PFSK-1 (cell line): ENCODE measurements around the gene ZBTB12.

ENCODE experiments used
- FOXP2 ChIP-seq: optimal IDR thresholded peaks from 2 replicates; pipeline ENCODE3; 2011; ENCODE audit warnings: borderline replicate concordance, control low read depth, inconsistent platforms; ENCODE audit not compliant: insufficient read depth; ENCODE audit errors: extremely low read length, extremely low read depth
- POLR2AphosphoS5 ChIP-seq: IDR thresholded peaks from 2 replicates; pipeline ENCODE4 v1.6.1; 2012; ENCODE audit warnings: low read depth, mild to moderate bottlenecking, control low read depth, low read length, moderate library complexity
- SIN3A ChIP-seq: IDR thresholded peaks from 2 replicates; pipeline ENCODE4 v1.6.1; 2012; ENCODE audit warnings: mild to moderate bottlenecking, low read length, moderate library complexity, borderline replicate concordance; ENCODE audit not compliant: insufficient read depth
- TAF1 ChIP-seq: IDR thresholded peaks from 2 replicates; pipeline ENCODE4 v1.6.1; 2012; ENCODE audit warnings: low read length, control low read depth, borderline replicate concordance; ENCODE audit not compliant: insufficient read depth
- TF ChIP-seq, protein P1 (sequence below), 2 experiments: IDR thresholded peaks; 2 replicates each; pipeline versions ENCODE4 v1.6.1 to v1.8.0; 2011 to 2012; ENCODE audit warnings: low read depth in 2 of 2, low read length in 2 of 2, control low read depth in 1 of 2, inconsistent platforms in 1 of 2, mild to moderate bottlenecking in 1 of 2, moderate library complexity in 1 of 2; ENCODE audit not compliant: insufficient read depth in 1 of 2

Gene ZBTB12

DNA sequence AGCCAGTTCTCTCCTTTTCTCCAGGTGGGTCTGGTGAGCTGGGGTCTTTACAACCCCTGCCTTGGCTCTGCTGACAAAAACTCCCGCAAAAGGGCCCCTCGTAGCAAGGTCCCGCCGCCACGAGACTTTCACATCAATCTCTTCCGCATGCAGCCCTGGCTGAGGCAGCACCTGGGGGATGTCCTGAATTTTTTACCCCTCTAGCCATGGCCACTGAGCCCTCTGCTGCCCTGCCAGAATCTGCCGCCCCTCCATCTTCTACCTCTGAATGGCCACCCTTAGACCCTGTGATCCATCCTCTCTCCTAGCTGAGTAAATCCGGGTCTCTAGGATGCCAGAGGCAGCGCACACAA is 43.2 kb upstream of the ZBTB12 start:
- TF ChIP-seq TAF1 (no peak), POLR2AphosphoS5 (no peak), SIN3A (no peak), FOXP2 (no peak)
- TF ChIP-seq, protein P1, sequence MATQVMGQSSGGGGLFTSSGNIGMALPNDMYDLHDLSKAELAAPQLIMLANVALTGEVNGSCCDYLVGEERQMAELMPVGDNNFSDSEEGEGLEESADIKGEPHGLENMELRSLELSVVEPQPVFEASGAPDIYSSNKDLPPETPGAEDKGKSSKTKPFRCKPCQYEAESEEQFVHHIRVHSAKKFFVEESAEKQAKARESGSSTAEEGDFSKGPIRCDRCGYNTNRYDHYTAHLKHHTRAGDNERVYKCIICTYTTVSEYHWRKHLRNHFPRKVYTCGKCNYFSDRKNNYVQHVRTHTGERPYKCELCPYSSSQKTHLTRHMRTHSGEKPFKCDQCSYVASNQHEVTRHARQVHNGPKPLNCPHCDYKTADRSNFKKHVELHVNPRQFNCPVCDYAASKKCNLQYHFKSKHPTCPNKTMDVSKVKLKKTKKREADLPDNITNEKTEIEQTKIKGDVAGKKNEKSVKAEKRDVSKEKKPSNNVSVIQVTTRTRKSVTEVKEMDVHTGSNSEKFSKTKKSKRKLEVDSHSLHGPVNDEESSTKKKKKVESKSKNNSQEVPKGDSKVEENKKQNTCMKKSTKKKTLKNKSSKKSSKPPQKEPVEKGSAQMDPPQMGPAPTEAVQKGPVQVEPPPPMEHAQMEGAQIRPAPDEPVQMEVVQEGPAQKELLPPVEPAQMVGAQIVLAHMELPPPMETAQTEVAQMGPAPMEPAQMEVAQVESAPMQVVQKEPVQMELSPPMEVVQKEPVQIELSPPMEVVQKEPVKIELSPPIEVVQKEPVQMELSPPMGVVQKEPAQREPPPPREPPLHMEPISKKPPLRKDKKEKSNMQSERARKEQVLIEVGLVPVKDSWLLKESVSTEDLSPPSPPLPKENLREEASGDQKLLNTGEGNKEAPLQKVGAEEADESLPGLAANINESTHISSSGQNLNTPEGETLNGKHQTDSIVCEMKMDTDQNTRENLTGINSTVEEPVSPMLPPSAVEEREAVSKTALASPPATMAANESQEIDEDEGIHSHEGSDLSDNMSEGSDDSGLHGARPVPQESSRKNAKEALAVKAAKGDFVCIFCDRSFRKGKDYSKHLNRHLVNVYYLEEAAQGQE (IDR thresholded peaks at IDR 0.05; ENCODE audit: insufficient read depth in 1 of 2, low read depth in 2 of 2, low read length in 2 of 2): no peak

DNA sequence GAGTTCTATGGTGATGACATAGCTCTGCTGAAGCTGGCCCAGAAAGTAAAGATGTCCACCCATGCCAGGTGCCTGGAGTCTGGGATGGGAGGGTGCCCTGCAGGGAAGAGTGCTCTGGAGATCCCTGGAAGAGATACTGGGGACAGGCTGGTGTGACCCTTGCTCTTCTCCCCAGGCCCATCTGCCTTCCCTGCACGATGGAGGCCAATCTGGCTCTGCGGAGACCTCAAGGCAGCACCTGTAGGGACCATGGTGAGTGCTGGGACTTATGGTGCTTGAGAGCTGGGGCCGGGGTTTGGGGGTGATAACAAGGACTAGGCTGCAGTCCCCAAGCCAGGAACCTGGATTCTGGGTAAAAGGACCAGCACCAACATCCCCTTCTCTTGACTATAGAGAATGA is 41.9 kb upstream of the ZBTB12 start:
- no peak for TF ChIP-seq POLR2AphosphoS5
- TF ChIP-seq, protein P1 (IDR thresholded peaks at IDR 0.05; ENCODE audit: insufficient read depth in 1 of 2, low read depth in 2 of 2, low read length in 2 of 2): no peak
- no peak for TF ChIP-seq SIN3A
- TF ChIP-seq FOXP2: no peak
- TF ChIP-seq TAF1: no peak

DNA sequence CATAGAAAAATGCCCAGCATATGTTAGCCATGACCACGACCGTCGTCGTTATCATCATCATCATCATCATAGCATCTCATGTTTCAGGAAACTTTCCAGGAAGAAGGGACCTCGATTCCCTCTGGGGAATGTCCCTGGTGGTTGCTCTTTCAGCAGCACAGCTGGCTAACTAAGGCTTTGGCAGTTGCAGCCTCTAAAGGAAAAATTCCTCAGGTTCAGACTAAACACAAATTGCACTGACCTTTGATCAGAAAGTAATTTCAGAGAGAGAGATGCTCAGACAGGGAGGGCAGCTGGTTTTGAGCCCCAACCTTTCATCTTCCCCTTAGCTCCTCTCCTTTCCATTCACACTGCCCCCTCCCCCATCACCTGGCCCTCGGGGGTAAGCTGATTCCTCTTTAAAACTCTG is 38.4 kb upstream of the ZBTB12 start:
- TF ChIP-seq FOXP2 (no peak), POLR2AphosphoS5 (no peak), TAF1 (no peak), SIN3A (no peak)
- TF ChIP-seq, protein P1 (IDR thresholded peaks at IDR 0.05; ENCODE audit: insufficient read depth in 1 of 2, low read depth in 2 of 2, low read length in 2 of 2): no peak

DNA sequence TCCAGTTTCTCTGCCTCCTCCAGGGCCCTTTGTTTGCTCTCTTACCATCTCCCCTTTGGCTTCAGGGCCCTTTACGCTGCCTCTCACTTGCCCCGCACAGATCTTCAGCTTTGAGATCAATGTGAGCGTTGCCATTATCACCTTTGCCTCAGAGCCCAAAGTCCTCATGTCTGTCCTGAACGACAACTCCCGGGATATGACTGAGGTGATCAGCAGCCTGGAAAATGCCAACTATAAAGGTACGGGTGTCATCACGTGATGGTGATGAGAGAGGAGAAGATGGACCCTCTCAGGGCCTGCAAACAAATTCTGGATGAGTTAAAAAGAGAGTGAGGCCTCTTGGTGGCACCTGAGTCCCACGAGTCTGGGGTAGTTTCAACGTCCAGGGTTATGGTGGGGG is 33.9 kb upstream of the ZBTB12 start:
- TF ChIP-seq TAF1: no peak
- no peak for TF ChIP-seq FOXP2
- TF ChIP-seq, protein P1 (IDR thresholded peaks at IDR 0.05; ENCODE audit: insufficient read depth in 1 of 2, low read depth in 2 of 2, low read length in 2 of 2): no peak
- TF ChIP-seq POLR2AphosphoS5: no peak
- no peak for TF ChIP-seq SIN3A

DNA sequence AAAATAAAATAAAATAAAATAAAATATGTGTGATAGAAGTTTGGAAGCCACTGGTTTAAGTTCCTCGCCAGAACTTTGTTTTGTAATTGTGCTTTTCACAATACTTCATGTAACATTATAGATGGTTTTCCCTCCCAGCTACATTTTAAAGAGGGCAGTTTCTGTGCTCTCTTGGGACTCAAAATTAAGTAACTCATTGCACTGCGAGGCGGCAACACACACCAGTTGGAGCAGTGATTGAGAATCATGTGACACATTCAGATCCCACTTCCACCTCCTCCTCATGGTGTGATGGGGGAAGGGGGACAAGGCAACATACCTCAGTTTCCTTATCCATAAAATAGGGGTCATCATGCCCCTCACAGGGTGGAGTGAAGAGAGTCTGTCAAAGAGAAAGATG is 33.1 kb upstream of the ZBTB12 start:
- no peak for TF ChIP-seq TAF1
- TF ChIP-seq, protein P1 (IDR thresholded peaks at IDR 0.05; ENCODE audit: insufficient read depth in 1 of 2, low read depth in 2 of 2, low read length in 2 of 2): no peak
- no peak for TF ChIP-seq SIN3A
- no peak for TF ChIP-seq FOXP2
- no peak for TF ChIP-seq POLR2AphosphoS5
